ENCODE data around the gene MTERF2. TPM values are rescaled to one million over a fixed set of nuclear protein-coding genes. Genes with fewer than 3 reads are reported as not detected.

Gene MTERF2
- total RNA-seq, 2 experiments from 2014 or later = 5.6 to 5.7 TPM

GRCh38 chr12:106945261-106945851, 41.6 kb downstream of the MTERF2 start:
- POLR2A ChIA-PET = no interaction called here
- peaks cover 14% of the 10 kb centered on the region for H3K9me3 Mint-ChIP-seq
- no peak overlapping the region for H3K27ac Mint-ChIP-seq
- H3K4me3 Mint-ChIP-seq = no peak overlapping the region
- DNase-seq = no peak
- CTCF ChIA-PET = no interaction called here
- peaks cover 3% of the 10 kb centered on the region for H3K36me3 Mint-ChIP-seq
- intact Hi-C loops (cut with micrococcal nuclease) = no loop called here
- H3K4me1 Mint-ChIP-seq (ENCODE audit: low read depth) = no peaks in the 10 kb centered on the region
- no peaks in the 10 kb centered on the region for H3K27me3 Mint-ChIP-seq

GRCh38 chr12:106942775-106943174, 44.2 kb downstream of the MTERF2 start:
- DNase-seq = no peak
- Mint-ChIP-seq H3K4me3 (no peak overlapping the region), H3K9me3 (no peaks in the 10 kb centered on the region), H3K27me3 (no peaks in the 10 kb centered on the region), H3K4me1 (ENCODE audit: low read depth) (no peaks in the 10 kb centered on the region), H3K27ac (no peak overlapping the region), H3K36me3 (no peaks in the 10 kb centered on the region)
- intact Hi-C loops (cut with micrococcal nuclease) = no loop called here
- ChIA-PET POLR2A (no interaction called here), CTCF (no interaction called here)

DNA sequence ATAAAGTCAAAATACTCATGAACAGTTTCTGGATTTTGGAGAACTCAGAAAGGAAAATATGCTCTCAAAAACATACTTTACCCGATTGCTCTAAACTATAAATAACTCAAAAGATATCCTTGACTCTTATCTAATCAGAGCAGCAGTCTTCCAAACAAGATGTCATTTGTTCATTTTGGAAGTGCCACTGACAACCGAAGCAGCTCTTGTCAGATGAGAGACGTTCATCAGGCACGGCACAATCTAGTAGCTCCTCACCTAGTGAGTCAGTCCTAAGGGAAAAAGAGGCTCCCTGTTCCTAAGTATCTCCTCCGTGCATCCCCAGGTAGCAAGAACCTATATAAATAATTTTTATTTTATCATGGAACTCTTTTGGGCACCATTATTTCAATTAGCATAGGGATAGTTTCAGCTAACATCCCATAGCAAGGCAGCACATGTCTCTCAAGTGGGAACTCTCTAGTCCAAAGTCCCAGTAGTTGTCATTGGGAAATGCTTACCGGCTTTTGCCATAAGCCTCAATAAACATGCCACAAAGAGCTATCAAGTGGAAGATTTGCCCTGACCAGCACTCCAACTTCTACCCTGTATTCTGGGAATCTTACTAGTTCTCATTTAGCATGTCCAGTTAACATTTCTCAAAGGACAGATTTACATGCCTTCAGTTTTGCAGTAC, 45.3 kb downstream of the MTERF2 start:
- H3K9me3 Mint-ChIP-seq = no peaks in the 10 kb centered on the region
- H3K27ac Mint-ChIP-seq = no peak overlapping the region
- DNase-seq = no peak
- H3K4me1 Mint-ChIP-seq (ENCODE audit: low read depth) = no peaks in the 10 kb centered on the region
- CTCF ChIA-PET = no interaction called here
- H3K36me3 Mint-ChIP-seq = no peaks in the 10 kb centered on the region
- peaks cover 3% of the 10 kb centered on the region for H3K27me3 Mint-ChIP-seq
- intact Hi-C loops (cut with micrococcal nuclease) = no loop called here
- POLR2A ChIA-PET = no interaction called here
- no peak overlapping the region for H3K4me3 Mint-ChIP-seq

DNA sequence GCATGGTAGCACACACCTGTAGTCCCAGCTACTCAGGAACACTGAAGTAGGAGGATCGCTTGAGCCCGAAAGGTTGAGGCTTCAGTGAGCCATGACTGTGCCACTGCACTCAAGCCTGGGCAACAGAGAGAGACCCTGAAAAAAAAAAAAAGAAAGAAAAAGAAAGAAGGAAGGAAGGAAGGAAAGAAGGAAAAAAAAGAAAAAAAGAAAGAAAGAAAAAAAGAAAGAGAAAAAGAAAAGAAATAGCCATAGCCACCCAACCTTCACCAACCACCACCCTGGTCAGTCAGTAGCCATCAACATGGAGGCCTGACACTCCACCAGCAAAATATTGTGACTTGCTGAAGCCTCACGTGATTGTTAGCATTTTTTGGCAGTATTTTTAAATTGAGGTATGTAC, 52.7 kb downstream of the MTERF2 start:
- DNase-seq = no peak
- CTCF ChIA-PET = no interaction called here
- intact Hi-C loops (cut with micrococcal nuclease) = no loop called here
- Mint-ChIP-seq H3K4me1 (ENCODE audit: low read depth) (no peaks in the 10 kb centered on the region), H3K27ac (no peak overlapping the region), H3K4me3 (no peak overlapping the region), H3K27me3 (peaks cover 14% of the 10 kb centered on the region), H3K9me3 (no peaks in the 10 kb centered on the region), H3K36me3 (no peaks in the 10 kb centered on the region)
- POLR2A ChIA-PET = no interaction called here

Other genes starting within 250 kb of the MTERF2 start
- gene RIC8B, start 212.5 kb downstream of the MTERF2 start, total RNA-seq = 1 to 10 TPM; 9.7 to 9.9 TPM
- 10 to 100 TPM; 37.8 to 38.3 TPM for gene TMEM263, start 31.2 kb downstream of the MTERF2 start, total RNA-seq
- 10 to 100 TPM; 23.5 to 24.1 TPM for gene CRY1, start 106.4 kb upstream of the MTERF2 start, total RNA-seq

Measured in activated CD4-positive, alpha-beta memory T cell treated with anti-CD3 and anti-CD28 coated beads for 36 hours (primary cell).